ENCODE results near the gene NLK. TPM values are rescaled to one million over a fixed set of nuclear protein-coding genes. Genes with fewer than 3 reads are reported as not detected.

The NLK gene
- total and polyA plus RNA-seq, 7 donors = 9.3 to 17.1 (median 15.0) TPM

- Histone ChIP-seq H3K27ac (no peak overlapping the region), H3K4me3 (no peak overlapping the region), H3K9me3 (no peaks in the 10 kb centered on the region), H3K27me3 (no peaks in the 10 kb centered on the region), H3K4me1 (peaks cover 0 to 22% (median 6%) of the 10 kb centered on the region in 4 donors), H3K36me3 (peaks cover 0 to 18% (median 4%) of the 10 kb centered on the region in 4 donors)
- DNase-seq = no peak
- TF ChIP-seq EP300 (IDR thresholded peaks at IDR 0.05) = no peak
- TF ChIP-seq POLR2A (IDR thresholded peaks at IDR 0.05) = no peak
- TF ChIP-seq CTCF (IDR thresholded peaks at IDR 0.05) = no peak
- TF ChIP-seq POLR2AphosphoS5 (IDR thresholded peaks at IDR 0.05) = no peak
- 90 to 95% methylated on average over 1 of the region's 1 CpG for WGBS, 2 donors
- intact Hi-C loops (cut with DNase I) = no loop called here
Observed at GRCh38 chr17:28128779-28129178, 86.3 kb downstream of the NLK start.

DNA sequence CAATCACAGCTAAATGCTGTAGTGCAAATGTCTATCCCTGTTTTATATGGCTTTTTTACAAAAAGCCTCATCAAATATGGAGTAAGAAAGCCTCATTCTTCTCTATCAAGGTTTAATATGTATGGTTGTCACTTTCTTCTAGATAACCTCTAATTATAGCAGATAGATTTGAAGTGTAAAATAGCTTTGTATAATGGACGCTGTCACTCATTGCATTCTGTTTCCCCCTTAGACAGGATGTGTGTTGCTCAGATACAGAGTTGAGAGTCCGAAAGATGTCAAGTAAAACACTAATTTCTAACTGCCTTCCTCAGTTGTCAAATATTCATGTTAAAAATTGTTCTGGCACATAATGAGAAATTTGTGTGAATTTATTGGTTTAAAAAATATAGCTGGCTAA is 88.0 kb downstream of the NLK start:
- TF ChIP-seq EP300 (IDR thresholded peaks at IDR 0.05) (no peak), CTCF (IDR thresholded peaks at IDR 0.05) (no peak), POLR2A (IDR thresholded peaks at IDR 0.05) (no peak), POLR2AphosphoS5 (IDR thresholded peaks at IDR 0.05) (no peak)
- H3K4me1 ChIP-seq = peaks cover 0 to 15% (median 3%) of the 10 kb centered on the region in 4 donors
- no peaks in the 10 kb centered on the region for H3K27me3 ChIP-seq
- H3K36me3 ChIP-seq = peaks cover 0 to 20% (median 4%) of the 10 kb centered on the region in 4 donors
- no peak overlapping the region for H3K4me3 ChIP-seq
- H3K9me3 ChIP-seq = no peaks in the 10 kb centered on the region
- intact Hi-C loops (cut with DNase I) = no loop called here
- 89 to 98% methylated on average over 2 of the region's 2 CpGs for WGBS, 2 donors
- no peak for DNase-seq
- no peak overlapping the region for H3K27ac ChIP-seq

- intact Hi-C loops (cut with DNase I) = no loop called here
- H3K4me3 ChIP-seq = no peak overlapping the region
- no peaks in the 10 kb centered on the region for H3K9me3 ChIP-seq
- TF ChIP-seq CTCF (IDR thresholded peaks at IDR 0.05) (no peak), EP300 (IDR thresholded peaks at IDR 0.05) (no peak), POLR2AphosphoS5 (IDR thresholded peaks at IDR 0.05) (no peak), POLR2A (IDR thresholded peaks at IDR 0.05) (no peak)
- H3K36me3 ChIP-seq = peaks cover 0 to 20% (median 4%) of the 10 kb centered on the region in 4 donors
- peaks cover 0 to 9% (median 2%) of the 10 kb centered on the region in 4 donors for H3K4me1 ChIP-seq
- H3K27ac ChIP-seq = no peak overlapping the region
- WGBS, 2 donors = 11 to 55% methylated on average over 4 of the region's 4 CpGs
- no peak for DNase-seq
- H3K27me3 ChIP-seq = no peaks in the 10 kb centered on the region
Observed at GRCh38 chr17:28131599-28131998, 89.1 kb downstream of the NLK start.

- no peak overlapping the region for H3K27ac ChIP-seq
- peaks cover 0 to 9% (median 2%) of the 10 kb centered on the region in 4 donors for H3K4me1 ChIP-seq
- intact Hi-C loops (cut with DNase I) = no loop called here
- H3K9me3 ChIP-seq = no peaks in the 10 kb centered on the region
- DNase-seq = no peak
- TF ChIP-seq EP300 (IDR thresholded peaks at IDR 0.05) = no peak
- TF ChIP-seq POLR2A (IDR thresholded peaks at IDR 0.05) = no peak
- TF ChIP-seq POLR2AphosphoS5 (IDR thresholded peaks at IDR 0.05) = no peak
- no peak for TF ChIP-seq CTCF (IDR thresholded peaks at IDR 0.05)
- H3K27me3 ChIP-seq = no peaks in the 10 kb centered on the region
- peaks cover 0 to 20% (median 4%) of the 10 kb centered on the region in 4 donors for H3K36me3 ChIP-seq
- no peak overlapping the region for H3K4me3 ChIP-seq
Observed at GRCh38 chr17:28133562-28133970, 91.1 kb downstream of the NLK start.

DNA sequence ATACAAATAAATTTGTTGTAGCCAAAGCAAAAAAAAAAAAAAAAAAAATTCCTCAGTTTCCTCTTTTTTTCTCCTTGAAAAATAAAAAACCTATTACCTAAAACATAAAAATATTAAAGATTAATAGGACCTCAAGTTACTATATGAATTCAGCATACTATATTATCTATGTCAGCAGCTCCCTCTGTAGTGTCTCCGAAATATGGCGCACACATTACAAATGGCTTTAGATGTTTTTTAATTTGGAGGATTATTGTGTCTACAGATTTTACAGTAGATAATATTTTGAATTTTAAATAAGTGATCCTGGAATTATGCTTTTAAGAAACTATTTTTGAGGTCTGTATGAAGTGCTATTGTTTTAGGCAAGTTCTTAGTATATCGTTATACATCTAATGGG is 94.4 kb downstream of the NLK start:
- Histone ChIP-seq H3K27ac (no peak overlapping the region), H3K27me3 (no peaks in the 10 kb centered on the region), H3K4me1 (peaks cover 0 to 1% (median 0%) of the 10 kb centered on the region in 4 donors), H3K9me3 (no peaks in the 10 kb centered on the region), H3K4me3 (no peak overlapping the region), H3K36me3 (peaks cover 0 to 27% (median 4%) of the 10 kb centered on the region in 4 donors)
- 99% methylated on average over 3 of the region's 3 CpGs for WGBS, 2 donors
- intact Hi-C loops (cut with DNase I) = no loop called here
- DNase-seq = no peak
- TF ChIP-seq CTCF (IDR thresholded peaks at IDR 0.05) = no peak
- no peak for TF ChIP-seq POLR2A (IDR thresholded peaks at IDR 0.05)
- no peak for TF ChIP-seq EP300 (IDR thresholded peaks at IDR 0.05)
- TF ChIP-seq POLR2AphosphoS5 (IDR thresholded peaks at IDR 0.05) = no peak

Data from sigmoid colon (tissue), 7 donors.